ENCODE data around the gene SETD1B. TPM values are rescaled to one million over a fixed set of nuclear protein-coding genes. Genes with fewer than 3 reads are reported as not detected.
A peak's percentile ranks its signal among the peaks of the same experiment; 100 is the strongest.

SETD1B gene
- total RNA-seq, 2 experiments from 2014 or later = 13.3 TPM

DNA sequence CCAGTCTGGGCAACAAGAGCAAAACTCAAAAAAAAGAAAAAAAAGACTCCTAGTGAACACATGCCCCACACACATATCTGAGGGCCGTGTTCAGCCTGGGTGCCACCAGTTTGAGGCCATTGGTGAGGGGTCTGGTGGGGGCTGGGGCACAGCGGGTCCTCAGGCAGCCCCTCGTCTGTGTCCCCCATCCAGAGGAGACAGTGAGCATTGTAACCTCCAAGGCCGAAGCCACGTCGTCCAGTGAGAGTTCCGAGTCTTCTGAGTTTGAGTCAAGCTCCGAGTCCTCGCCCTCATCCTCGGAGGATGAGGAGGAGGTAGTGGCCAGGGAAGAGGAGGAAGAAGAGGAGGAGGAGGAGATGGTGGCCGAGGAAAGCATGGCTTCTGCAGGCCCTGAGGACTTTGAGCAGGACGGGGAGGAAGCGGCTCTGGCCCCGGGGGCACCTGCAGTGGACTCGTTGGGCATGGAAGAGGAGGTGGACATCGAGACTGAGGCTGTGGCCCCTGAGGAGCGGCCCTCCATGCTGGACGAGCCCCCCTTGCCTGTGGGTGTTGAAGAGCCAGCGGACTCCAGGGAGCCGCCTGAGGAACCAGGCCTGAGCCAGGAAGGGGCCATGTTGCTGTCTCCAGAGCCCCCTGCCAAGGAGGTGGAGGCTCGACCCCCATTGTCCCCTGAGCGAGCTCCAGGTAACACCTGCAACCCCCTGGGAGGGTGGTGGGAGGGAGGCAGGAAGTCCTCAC lies 15.6 kb downstream of the SETD1B start:
- H3K27ac Mint-ChIP-seq = peak overlapping the region; percentile 30
- ChIA-PET CTCF (interaction anchor here (1.0 kb wide), 1 partner anchor 25 kb away, joined by 3 read pairs; no protein-coding TSS in a partner anchor), POLR2A (no interaction called here)
- H3K27me3 Mint-ChIP-seq = no peaks in the 10 kb centered on the region
- ATAC-seq = no peak
- intact Hi-C loops (cut with micrococcal nuclease) = no loop called here
- no peak for DNase-seq
- H3K4me1 Mint-ChIP-seq (ENCODE audit: low read depth) = peaks cover 3% of the 10 kb centered on the region
- H3K4me3 Mint-ChIP-seq = no peak overlapping the region
- no peaks in the 10 kb centered on the region for H3K9me3 Mint-ChIP-seq
- no peak for TF ChIP-seq CTCF (IDR thresholded peaks at IDR 0.05)
- H3K36me3 Mint-ChIP-seq (ENCODE audit: low read depth) = peaks cover 25% of the 10 kb centered on the region

DNA sequence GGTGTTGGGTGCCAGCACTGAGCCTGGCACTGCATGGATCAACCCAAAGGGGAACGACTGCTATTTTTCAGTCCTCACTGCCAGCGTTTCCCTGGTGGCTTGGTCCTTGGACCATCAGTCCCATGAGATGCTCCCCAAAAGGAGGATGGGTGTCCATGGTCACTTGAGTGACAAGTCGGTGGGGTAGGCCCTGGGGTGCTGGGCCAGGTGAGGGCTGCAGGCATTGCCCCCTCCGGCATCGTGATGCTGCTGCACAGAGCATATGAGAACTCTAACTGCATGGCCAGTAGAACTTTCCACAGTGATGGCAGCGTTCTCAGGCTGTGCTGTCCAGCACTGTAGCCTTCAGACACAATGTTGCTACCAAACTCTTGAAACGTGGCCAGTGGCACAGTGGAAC lies 16.2 kb downstream of the SETD1B start:
- H3K4me3 Mint-ChIP-seq = no peak overlapping the region
- ATAC-seq = no peak
- H3K27ac Mint-ChIP-seq = no peak overlapping the region
- H3K9me3 Mint-ChIP-seq = no peaks in the 10 kb centered on the region
- H3K4me1 Mint-ChIP-seq (ENCODE audit: low read depth) = peaks cover 3% of the 10 kb centered on the region
- ChIA-PET POLR2A (interaction anchor here (0.6 to 0.8 kb wide), 3 partner anchors 8 to 342 kb away, joined by 3 to 4 read pairs (median 3); no protein-coding TSS in a partner anchor), CTCF (interaction anchor here (0.9 to 1.4 kb wide), 2 partner anchors 9 to 26 kb away, joined by 5 to 6 read pairs; no protein-coding TSS in a partner anchor)
- TF ChIP-seq CTCF (IDR thresholded peaks at IDR 0.05) = no peak
- DNase-seq = no peak
- H3K36me3 Mint-ChIP-seq (ENCODE audit: low read depth) = peaks cover 26% of the 10 kb centered on the region
- intact Hi-C loops (cut with micrococcal nuclease) = no loop called here
- no peaks in the 10 kb centered on the region for H3K27me3 Mint-ChIP-seq

- POLR2A ChIA-PET = interaction anchor here (0.7 to 0.8 kb wide), 2 partner anchors 9 to 16 kb away, joined by 3 read pairs; no protein-coding TSS in a partner anchor
These were observed 18.7 kb downstream of the SETD1B start for GRCh38 chr12:121822393-121823100.

GRCh38 chr12:121823101-121823726 lies 19.4 kb downstream of the SETD1B start:
- intact Hi-C loops (cut with micrococcal nuclease) = no loop called here
- ChIA-PET POLR2A (no interaction called here), CTCF (interaction anchor here (1.3 kb wide), 1 partner anchor 28 kb away, joined by 6 read pairs; no protein-coding TSS in a partner anchor)
- H3K27ac Mint-ChIP-seq = no peak overlapping the region
- peaks cover 2% of the 10 kb centered on the region for H3K4me1 Mint-ChIP-seq (ENCODE audit: low read depth)
- TF ChIP-seq CTCF (IDR thresholded peaks at IDR 0.05) = no peak
- ATAC-seq = no peak
- H3K9me3 Mint-ChIP-seq = no peaks in the 10 kb centered on the region
- no peaks in the 10 kb centered on the region for H3K27me3 Mint-ChIP-seq
- H3K4me3 Mint-ChIP-seq = no peak overlapping the region
- no peak for DNase-seq
- peaks cover 19% of the 10 kb centered on the region for H3K36me3 Mint-ChIP-seq (ENCODE audit: low read depth)

More at GRCh38 chr12:121822393-121823100, 18.7 kb downstream of the SETD1B start:
- intact Hi-C loops (cut with micrococcal nuclease) = no loop called here
- Mint-ChIP-seq H3K27me3 (no peaks in the 10 kb centered on the region), H3K36me3 (ENCODE audit: low read depth) (peaks cover 21% of the 10 kb centered on the region), H3K9me3 (no peaks in the 10 kb centered on the region), H3K4me3 (no peak overlapping the region), H3K27ac (no peak overlapping the region), H3K4me1 (ENCODE audit: low read depth) (peaks cover 2% of the 10 kb centered on the region)
- no peak for TF ChIP-seq CTCF (IDR thresholded peaks at IDR 0.05)
- DNase-seq = no peak
- no peak for ATAC-seq
- CTCF ChIA-PET = no interaction called here

Data from activated CD8-positive, alpha-beta T cell treated with anti-CD3 and anti-CD28 coated beads for 36 hours (primary cell).